ENCODE data around the gene ADD2. TPM values are rescaled to one million over a fixed set of nuclear protein-coding genes. Genes with fewer than 3 reads are reported as not detected.
A peak's percentile ranks its signal among the peaks of the same experiment; 100 is the strongest.

ADD2 gene
- total and polyA plus RNA-seq, 7 experiments from 2014 or later, result 1.8 to 18.8 (median 7.3) TPM

- H3K36me3 ChIP-seq (ENCODE audit: control insufficient read depth in 2 of 3, insufficient read depth in 3 of 3, low read length in 3 of 3), result no peaks in the 10 kb centered on the region
- peaks cover 0 to 26% of the 10 kb centered on the region in 2 donors for H3K4me1 ChIP-seq (ENCODE audit: control insufficient read depth in 2 of 2, insufficient read depth in 2 of 2, low read length in 2 of 2)
- POLR2A ChIA-PET, result interaction anchor here (1.3 to 2.0 kb wide), 3 partner anchors 10 to 391 kb away, joined by 3 to 11 read pairs (median 4); partner anchors contain the start of genes SNRPG and TIA1
- Mint-ChIP-seq H3K9me3 (peaks cover 0 to 10% (median 3%) of the 10 kb centered on the region in 11 donors), H3K27ac (peak overlapping the region; percentile 6 to 87 (median 59)), H3K4me3 (peak overlapping the region; percentile 14 to 77 (median 52)), H3K27me3 (peaks cover 0 to 10% (median 0%) of the 10 kb centered on the region in 5 donors), H3K4me1 (peaks cover 12 to 43% (median 37%) of the 10 kb centered on the region in 7 donors), H3K36me3 (peaks cover 0 to 5% (median 4%) of the 10 kb centered on the region in 5 donors)
- DNase-seq, result peak in 6 of 9 donors; percentile 14 to 51 (median 40)
- no peaks in the 10 kb centered on the region for H3K27me3 ChIP-seq (ENCODE audit: control insufficient read depth in 2 of 2, insufficient read depth in 2 of 2, low read length in 2 of 2)
- no peak overlapping the region for H3K4me3 ChIP-seq (ENCODE audit: low read length)
- no peak overlapping the region for H3K27ac ChIP-seq (ENCODE audit: low read depth, low read length)
- CTCF ChIA-PET, result interaction anchor here (0.8 to 1.8 kb wide), 7 partner anchors 17 to 336 kb away, joined by 4 to 9 read pairs (median 5); no protein-coding TSS in a partner anchor
- intact Hi-C loops (cut with micrococcal nuclease), result loop anchor here in 1 of 2 donors (5.0 kb wide), 1 partner anchor 198 kb away; no protein-coding TSS in a partner anchor
- peak; percentile 53 for ATAC-seq
- H3K9me3 ChIP-seq (ENCODE audit: control insufficient read depth in 2 of 3, low read length in 3 of 3), result no peaks in the 10 kb centered on the region
Observed at GRCh38 chr2:70639841-70640436, 128.1 kb downstream of the ADD2 start.

GRCh38 chr2:70638561-70638960, 129.4 kb downstream of the ADD2 start:
- Mint-ChIP-seq H3K4me3 (peak overlapping the region in 8 of 10 donors; percentile 5 to 62 (median 44)), H3K36me3 (peaks cover 0 to 10% (median 5%) of the 10 kb centered on the region in 5 donors), H3K27me3 (peaks cover 0 to 13% (median 0%) of the 10 kb centered on the region in 5 donors), H3K9me3 (peaks cover 0 to 13% (median 3%) of the 10 kb centered on the region in 11 donors), H3K27ac (peak overlapping the region in 8 of 9 donors; percentile 45 to 90 (median 72)), H3K4me1 (peaks cover 12 to 43% (median 37%) of the 10 kb centered on the region in 7 donors)
- Histone ChIP-seq H3K36me3 (ENCODE audit: control insufficient read depth in 2 of 3, insufficient read depth in 3 of 3, low read length in 3 of 3) (no peaks in the 10 kb centered on the region), H3K9me3 (ENCODE audit: control insufficient read depth in 2 of 3, low read length in 3 of 3) (no peaks in the 10 kb centered on the region), H3K4me1 (ENCODE audit: control insufficient read depth in 2 of 2, insufficient read depth in 2 of 2, low read length in 2 of 2) (peaks cover 0 to 26% of the 10 kb centered on the region in 2 donors), H3K27me3 (ENCODE audit: control insufficient read depth in 2 of 2, insufficient read depth in 2 of 2, low read length in 2 of 2) (no peaks in the 10 kb centered on the region), H3K27ac (ENCODE audit: low read depth, low read length) (no peak overlapping the region), H3K4me3 (ENCODE audit: low read length) (no peak overlapping the region)
- DNase-seq (peak in 4 of 9 donors; percentile 21 to 42 (median 30)), ATAC-seq (peak; percentile 53)
- CTCF ChIA-PET, result interaction anchor here (0.6 to 1.8 kb wide), 6 partner anchors 9 to 335 kb away, joined by 3 to 9 read pairs (median 4); no protein-coding TSS in a partner anchor
- intact Hi-C loops (cut with micrococcal nuclease), result no loop called here
- POLR2A ChIA-PET, result interaction anchor here (0.6 to 2.0 kb wide), 5 partner anchors 9 to 1021 kb away, joined by 3 to 11 read pairs (median 4); partner anchors contain the start of genes PCYOX1 and SNRPG

- H3K36me3 Mint-ChIP-seq, result peaks cover 0 to 16% (median 9%) of the 10 kb centered on the region in 5 donors
- CTCF ChIA-PET, result interaction anchor here (1.4 kb wide), 1 partner anchor 16 kb away, joined by 4 read pairs; no protein-coding TSS in a partner anchor
- intact Hi-C loops (cut with micrococcal nuclease), result no loop called here
- Histone ChIP-seq H3K27ac (ENCODE audit: low read depth, low read length) (no peak overlapping the region), H3K4me1 (ENCODE audit: control insufficient read depth in 2 of 2, insufficient read depth in 2 of 2, low read length in 2 of 2) (no peaks in the 10 kb centered on the region), H3K27me3 (ENCODE audit: control insufficient read depth in 2 of 2, insufficient read depth in 2 of 2, low read length in 2 of 2) (no peaks in the 10 kb centered on the region), H3K4me3 (ENCODE audit: low read length) (no peak overlapping the region), H3K36me3 (ENCODE audit: control insufficient read depth in 2 of 3, insufficient read depth in 3 of 3, low read length in 3 of 3) (no peaks in the 10 kb centered on the region), H3K9me3 (ENCODE audit: control insufficient read depth in 2 of 3, low read length in 3 of 3) (no peaks in the 10 kb centered on the region)
- no peak overlapping the region for H3K4me3 Mint-ChIP-seq
- ATAC-seq, result no peak
- no peak for DNase-seq
- H3K4me1 Mint-ChIP-seq, result peaks cover 3 to 15% (median 7%) of the 10 kb centered on the region in 7 donors
- POLR2A ChIA-PET, result no interaction called here
- H3K9me3 Mint-ChIP-seq, result peaks cover 0 to 22% (median 5%) of the 10 kb centered on the region in 11 donors
- H3K27ac Mint-ChIP-seq, result no peak overlapping the region
- peaks cover 0 to 39% (median 0%) of the 10 kb centered on the region in 5 donors for H3K27me3 Mint-ChIP-seq
Observed at GRCh38 chr2:70633508-70633907, 134.5 kb downstream of the ADD2 start.

DNA sequence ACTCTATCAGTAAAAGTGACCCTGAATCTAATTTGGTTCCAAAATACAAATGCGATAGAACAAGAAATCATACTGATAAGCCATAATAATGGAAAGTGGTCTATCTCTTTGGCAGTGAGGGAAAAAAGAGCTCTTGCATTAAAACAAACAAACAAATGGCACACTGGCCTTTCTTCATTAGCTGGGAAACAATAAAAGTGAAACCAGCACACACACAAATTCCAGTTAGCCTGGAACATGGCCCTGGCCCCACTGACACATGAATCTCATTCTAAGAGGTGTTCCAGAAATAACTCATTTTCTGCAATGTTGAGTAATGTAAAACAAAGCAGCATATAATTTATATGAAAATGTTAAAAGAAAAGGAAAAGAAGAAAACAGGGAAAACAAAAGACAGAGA, 135.0 kb downstream of the ADD2 start:
- Mint-ChIP-seq H3K4me1 (peaks cover 0 to 9% (median 2%) of the 10 kb centered on the region in 7 donors), H3K9me3 (peaks cover 0 to 21% (median 5%) of the 10 kb centered on the region in 11 donors), H3K4me3 (no peak overlapping the region), H3K27ac (peak overlapping the region in 1 of 9 donors; percentile 9), H3K36me3 (peaks cover 0 to 16% (median 9%) of the 10 kb centered on the region in 5 donors), H3K27me3 (peaks cover 0 to 42% (median 0%) of the 10 kb centered on the region in 5 donors)
- no peaks in the 10 kb centered on the region for H3K9me3 ChIP-seq (ENCODE audit: control insufficient read depth in 2 of 3, low read length in 3 of 3)
- intact Hi-C loops (cut with micrococcal nuclease), result no loop called here
- no peaks in the 10 kb centered on the region for H3K27me3 ChIP-seq (ENCODE audit: control insufficient read depth in 2 of 2, insufficient read depth in 2 of 2, low read length in 2 of 2)
- ChIA-PET CTCF (interaction anchor here (0.6 to 1.4 kb wide), 3 partner anchors 16 to 330 kb away, joined by 3 to 5 read pairs (median 4); no protein-coding TSS in a partner anchor), POLR2A (no interaction called here)
- DNase-seq, result no peak
- ATAC-seq, result no peak
- no peak overlapping the region for H3K4me3 ChIP-seq (ENCODE audit: low read length)
- no peaks in the 10 kb centered on the region for H3K4me1 ChIP-seq (ENCODE audit: control insufficient read depth in 2 of 2, insufficient read depth in 2 of 2, low read length in 2 of 2)
- H3K27ac ChIP-seq (ENCODE audit: low read depth, low read length), result no peak overlapping the region
- H3K36me3 ChIP-seq (ENCODE audit: control insufficient read depth in 2 of 3, insufficient read depth in 3 of 3, low read length in 3 of 3), result no peaks in the 10 kb centered on the region

- no peaks in the 10 kb centered on the region for H3K9me3 ChIP-seq (ENCODE audit: control insufficient read depth in 2 of 3, low read length in 3 of 3)
- no peak overlapping the region for H3K4me3 ChIP-seq (ENCODE audit: low read length)
- peak overlapping the region in 1 of 9 donors; percentile 78 for H3K27ac Mint-ChIP-seq
- H3K4me3 Mint-ChIP-seq, result no peak overlapping the region
- no peaks in the 10 kb centered on the region for H3K36me3 ChIP-seq (ENCODE audit: control insufficient read depth in 2 of 3, insufficient read depth in 3 of 3, low read length in 3 of 3)
- H3K27me3 Mint-ChIP-seq, result peaks cover 0 to 44% (median 0%) of the 10 kb centered on the region in 5 donors
- ATAC-seq (no peak), DNase-seq (no peak)
- no peaks in the 10 kb centered on the region for H3K4me1 ChIP-seq (ENCODE audit: control insufficient read depth in 2 of 2, insufficient read depth in 2 of 2, low read length in 2 of 2)
- H3K9me3 Mint-ChIP-seq, result peaks cover 0 to 21% (median 5%) of the 10 kb centered on the region in 11 donors
- peaks cover 0 to 7% (median 0%) of the 10 kb centered on the region in 7 donors for H3K4me1 Mint-ChIP-seq
- CTCF ChIA-PET, result interaction anchor here (0.6 to 1.4 kb wide), 3 partner anchors 15 to 330 kb away, joined by 3 to 5 read pairs (median 4); no protein-coding TSS in a partner anchor
- peaks cover 0 to 16% (median 9%) of the 10 kb centered on the region in 5 donors for H3K36me3 Mint-ChIP-seq
- no peaks in the 10 kb centered on the region for H3K27me3 ChIP-seq (ENCODE audit: control insufficient read depth in 2 of 2, insufficient read depth in 2 of 2, low read length in 2 of 2)
- H3K27ac ChIP-seq (ENCODE audit: low read depth, low read length), result no peak overlapping the region
- POLR2A ChIA-PET, result no interaction called here
- intact Hi-C loops (cut with micrococcal nuclease), result no loop called here
Observed at GRCh38 chr2:70632388-70632787, 135.6 kb downstream of the ADD2 start.

DNA sequence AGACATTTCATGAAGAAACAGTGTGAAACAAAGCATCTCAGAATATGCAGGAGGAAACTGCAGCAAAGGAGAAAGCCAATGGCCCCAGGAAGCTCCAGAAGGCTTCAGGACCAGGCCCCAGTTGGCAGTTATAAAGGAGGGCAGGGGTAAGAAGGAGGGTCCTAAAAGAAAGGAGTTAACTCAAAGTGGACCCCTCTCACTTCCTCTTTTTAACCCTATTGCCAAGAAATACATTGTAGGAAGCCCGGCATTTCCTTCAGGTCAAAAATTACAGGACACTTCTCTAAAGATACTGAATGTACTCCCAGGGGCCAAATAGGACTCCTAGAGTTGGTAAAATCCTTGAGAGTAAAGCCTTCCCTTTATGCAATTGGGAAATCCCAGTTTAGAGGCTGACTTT, 137.2 kb downstream of the ADD2 start:
- Histone ChIP-seq H3K4me1 (ENCODE audit: control insufficient read depth in 2 of 2, insufficient read depth in 2 of 2, low read length in 2 of 2) (no peaks in the 10 kb centered on the region), H3K27ac (ENCODE audit: low read depth, low read length) (no peak overlapping the region), H3K27me3 (ENCODE audit: control insufficient read depth in 2 of 2, insufficient read depth in 2 of 2, low read length in 2 of 2) (no peaks in the 10 kb centered on the region), H3K36me3 (ENCODE audit: control insufficient read depth in 2 of 3, insufficient read depth in 3 of 3, low read length in 3 of 3) (no peaks in the 10 kb centered on the region), H3K4me3 (ENCODE audit: low read length) (no peak overlapping the region), H3K9me3 (ENCODE audit: control insufficient read depth in 2 of 3, low read length in 3 of 3) (no peaks in the 10 kb centered on the region)
- ATAC-seq (no peak), DNase-seq (no peak)
- intact Hi-C loops (cut with micrococcal nuclease), result no loop called here
- Mint-ChIP-seq H3K4me1 (peaks cover 0 to 2% (median 0%) of the 10 kb centered on the region in 7 donors), H3K4me3 (no peak overlapping the region), H3K27ac (no peak overlapping the region), H3K36me3 (peaks cover 0 to 11% (median 4%) of the 10 kb centered on the region in 5 donors), H3K27me3 (peaks cover 0 to 44% (median 0%) of the 10 kb centered on the region in 5 donors), H3K9me3 (peaks cover 0 to 16% (median 3%) of the 10 kb centered on the region in 11 donors)
- ChIA-PET CTCF (no interaction called here), POLR2A (interaction anchor here (0.9 to 1.1 kb wide), 2 partner anchors 8 to 13 kb away, joined by 3 to 4 read pairs; no protein-coding TSS in a partner anchor)
